HG03095 (cell line): Measurements from ENCODE around the gene RIN3.

ENCODE experiments used
- ATAC-seq: cut with Tn5 transposase; IDR thresholded peaks from one replicate; pipeline ENCODE4 v1.9.1; 2021; ENCODE audit warnings: moderate library complexity; ENCODE audit not compliant: unreplicated experiment

RIN3 gene

DNA sequence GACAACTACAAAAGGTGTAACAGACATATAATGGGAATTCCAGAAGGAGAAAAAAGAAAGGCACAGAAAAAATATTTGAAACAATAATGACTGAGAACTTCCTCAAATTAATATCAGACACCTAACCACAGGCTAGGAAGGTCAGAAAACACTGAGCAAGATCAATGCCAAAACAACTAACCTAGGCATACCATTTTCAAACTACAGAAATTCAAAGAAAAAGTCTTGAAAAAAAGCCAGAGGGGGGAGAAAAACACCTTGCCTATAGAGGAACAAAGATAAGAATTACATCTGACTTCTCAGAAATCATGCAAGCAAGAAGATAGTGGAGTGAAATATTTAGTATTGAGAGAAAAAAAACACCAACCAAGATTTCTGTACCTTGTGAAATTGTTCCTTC lies 77.8 kb downstream of the RIN3 start:
- ATAC-seq, result no peak

DNA sequence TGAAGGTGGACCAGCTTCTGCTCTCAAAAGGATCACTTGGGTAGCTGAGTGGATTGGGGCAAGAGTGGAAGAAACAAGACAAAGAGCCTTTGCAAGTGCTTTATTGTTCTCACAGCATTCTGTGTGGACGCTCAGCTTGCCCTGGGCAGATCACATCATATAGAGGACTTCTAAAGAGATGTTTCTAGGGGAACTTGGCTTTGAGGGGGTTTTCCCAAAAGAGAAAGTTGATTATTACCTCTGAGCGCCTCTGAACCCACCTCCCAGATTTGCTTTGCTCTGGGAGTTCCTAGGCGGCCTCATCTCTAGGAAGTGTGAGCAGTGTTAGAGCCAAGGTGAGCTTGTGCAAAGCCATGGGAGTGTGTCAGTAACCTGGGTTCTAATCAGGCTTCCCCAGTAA lies 81.7 kb downstream of the RIN3 start:
- no peak for ATAC-seq

DNA sequence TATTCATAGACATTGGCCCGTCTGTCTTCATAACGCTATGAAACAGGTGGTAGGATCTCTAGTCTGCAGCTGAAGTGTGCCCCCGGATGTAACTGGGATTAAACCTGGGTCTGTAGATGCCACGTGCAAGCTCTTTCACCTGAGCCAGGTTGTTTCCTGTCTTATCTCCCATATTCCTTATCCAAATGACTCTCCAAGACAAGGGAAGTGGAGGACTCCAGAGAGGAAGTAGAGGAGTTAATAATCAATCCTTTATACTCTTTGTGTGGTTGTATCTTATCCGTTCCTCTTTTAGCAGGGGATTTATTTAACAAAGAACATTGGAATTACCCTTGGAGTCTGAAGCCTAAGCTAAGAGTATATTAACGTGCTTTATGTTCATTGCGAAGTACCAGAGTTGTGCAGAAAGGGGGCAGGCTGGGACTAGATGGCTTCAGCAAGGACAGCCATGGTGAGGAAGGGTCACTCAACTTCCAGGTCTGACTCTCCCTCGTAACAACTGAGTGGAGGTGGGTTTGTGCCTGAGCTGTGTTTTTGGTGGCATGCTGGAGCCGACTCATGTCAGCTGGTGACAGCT lies 82.8 kb downstream of the RIN3 start:
- no peak for ATAC-seq

DNA sequence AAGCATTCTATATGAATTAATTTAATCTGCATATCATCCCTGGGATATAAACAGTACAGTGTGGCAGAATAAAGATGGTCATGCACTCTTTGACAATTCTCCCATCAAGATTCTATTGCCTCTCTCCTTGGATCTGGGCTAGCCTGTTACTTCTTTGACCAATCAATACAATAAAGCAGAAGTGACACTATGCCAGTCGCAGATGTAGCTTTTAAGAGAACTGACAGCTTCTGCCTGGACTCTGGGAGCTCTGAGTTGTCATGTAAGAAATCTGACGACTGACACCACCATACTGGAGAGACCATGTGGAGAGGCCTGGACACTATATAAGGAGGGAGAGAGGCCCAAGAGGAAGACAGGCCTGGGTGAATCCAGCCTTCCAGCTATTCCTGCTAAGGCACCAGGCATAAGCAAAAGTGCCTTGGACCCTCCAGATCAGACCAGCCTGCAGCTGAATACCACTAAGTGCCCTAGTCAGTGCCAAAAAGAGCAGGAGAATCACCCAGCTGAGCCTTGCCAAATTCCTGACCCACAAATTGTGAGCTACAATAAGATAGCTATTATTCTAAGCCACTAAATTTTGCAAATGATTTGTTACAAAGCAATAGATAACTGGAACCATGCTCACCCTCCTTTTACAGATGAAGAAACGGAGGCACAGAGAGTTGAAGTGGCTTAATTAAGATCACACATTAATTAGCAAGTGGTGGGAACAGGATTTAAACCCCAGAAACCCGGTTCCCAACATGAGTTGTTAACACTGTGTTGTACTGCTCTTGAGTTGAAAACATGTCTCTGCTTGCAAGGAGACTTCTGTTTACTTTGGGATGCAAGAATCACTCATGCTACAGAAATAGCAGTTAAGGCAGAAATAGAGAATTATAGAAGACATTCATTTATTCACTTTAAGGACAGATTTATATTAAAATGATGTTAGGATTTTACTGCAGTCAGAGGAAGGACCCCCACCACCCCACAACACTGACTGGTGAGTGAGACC lies 84.6 kb downstream of the RIN3 start:
- ATAC-seq, result no peak

DNA sequence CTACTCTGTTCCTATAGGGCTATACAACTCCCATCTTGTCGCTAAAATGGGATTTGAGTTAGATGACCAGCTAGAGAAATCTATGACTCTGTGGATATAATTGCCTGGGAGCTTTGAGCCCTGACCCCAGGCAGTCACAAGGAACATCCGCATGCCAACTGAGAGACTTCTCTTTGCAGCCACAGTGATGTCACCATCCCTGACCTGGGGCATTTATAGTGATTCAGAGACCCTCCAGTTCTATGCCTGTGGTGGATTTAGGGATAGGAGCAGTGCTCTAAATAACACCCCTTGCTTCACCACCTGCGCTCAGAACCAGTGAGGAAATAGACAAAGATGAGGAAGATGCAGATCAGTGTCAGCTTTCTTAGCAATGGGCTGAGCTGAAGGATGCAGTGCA lies 86.2 kb downstream of the RIN3 start:
- no peak for ATAC-seq

DNA sequence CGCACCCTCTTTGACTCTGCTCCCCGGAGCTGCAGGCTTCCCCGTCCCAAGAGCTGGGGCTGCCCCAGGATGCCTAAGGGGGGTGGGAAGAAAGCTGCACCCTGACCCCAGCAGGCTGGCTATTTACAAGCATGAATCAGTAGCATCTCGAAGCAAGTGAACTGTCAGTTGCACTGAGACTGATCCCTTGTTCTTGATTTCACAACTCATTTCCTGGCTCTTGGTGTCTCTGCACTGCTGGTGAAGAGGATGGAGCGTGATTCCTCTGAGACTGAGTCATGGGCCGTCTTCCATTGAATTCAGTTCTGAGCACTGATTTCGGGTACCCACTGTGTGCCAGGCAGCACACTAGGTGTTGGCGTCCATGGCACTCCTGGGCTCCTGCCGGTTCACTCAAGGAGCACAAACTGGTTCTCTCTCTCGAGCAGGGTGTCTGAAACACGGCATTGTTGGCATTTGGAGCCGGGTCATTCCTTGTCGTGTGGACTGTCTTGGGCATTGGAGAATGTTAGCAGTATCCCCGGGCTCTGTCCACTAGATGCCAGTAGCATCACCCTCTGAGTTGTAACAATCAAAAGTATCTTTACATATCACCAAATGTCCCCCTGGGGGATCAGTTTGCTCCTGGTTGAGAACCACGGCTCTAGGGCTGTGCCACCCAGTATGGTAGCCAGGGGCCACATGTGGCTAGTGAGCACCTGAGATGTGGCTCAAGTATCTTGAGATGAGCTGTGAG lies 86.9 kb downstream of the RIN3 start:
- ATAC-seq, result no peak

DNA sequence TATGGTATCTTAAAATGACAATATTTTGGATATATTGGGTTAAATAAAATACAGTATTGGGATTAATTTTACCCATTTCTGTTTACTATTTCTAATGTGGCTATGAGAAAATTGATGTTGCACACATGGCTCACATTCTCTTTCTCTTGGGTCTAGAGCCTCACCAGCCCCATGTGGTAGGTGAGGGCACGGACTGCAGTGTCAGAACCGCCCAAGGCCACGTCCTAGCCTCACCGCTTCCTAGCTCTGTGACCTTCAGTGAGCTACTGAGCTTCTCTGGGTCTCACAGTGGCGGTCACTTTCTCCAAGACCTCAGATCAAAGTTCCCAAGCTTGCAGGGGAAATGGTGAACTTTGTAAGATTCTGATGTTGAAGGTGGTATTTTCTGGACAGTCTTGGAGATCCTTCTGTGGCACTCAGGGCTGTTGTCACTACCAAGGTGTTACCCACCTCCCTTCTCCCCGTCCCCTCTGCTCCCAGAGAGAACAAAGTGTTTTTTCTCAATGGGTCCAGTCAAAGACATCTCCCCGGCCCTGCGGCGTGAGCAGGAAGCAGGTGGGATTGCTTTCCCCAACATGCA lies 87.6 kb downstream of the RIN3 start:
- ATAC-seq, result no peak

DNA sequence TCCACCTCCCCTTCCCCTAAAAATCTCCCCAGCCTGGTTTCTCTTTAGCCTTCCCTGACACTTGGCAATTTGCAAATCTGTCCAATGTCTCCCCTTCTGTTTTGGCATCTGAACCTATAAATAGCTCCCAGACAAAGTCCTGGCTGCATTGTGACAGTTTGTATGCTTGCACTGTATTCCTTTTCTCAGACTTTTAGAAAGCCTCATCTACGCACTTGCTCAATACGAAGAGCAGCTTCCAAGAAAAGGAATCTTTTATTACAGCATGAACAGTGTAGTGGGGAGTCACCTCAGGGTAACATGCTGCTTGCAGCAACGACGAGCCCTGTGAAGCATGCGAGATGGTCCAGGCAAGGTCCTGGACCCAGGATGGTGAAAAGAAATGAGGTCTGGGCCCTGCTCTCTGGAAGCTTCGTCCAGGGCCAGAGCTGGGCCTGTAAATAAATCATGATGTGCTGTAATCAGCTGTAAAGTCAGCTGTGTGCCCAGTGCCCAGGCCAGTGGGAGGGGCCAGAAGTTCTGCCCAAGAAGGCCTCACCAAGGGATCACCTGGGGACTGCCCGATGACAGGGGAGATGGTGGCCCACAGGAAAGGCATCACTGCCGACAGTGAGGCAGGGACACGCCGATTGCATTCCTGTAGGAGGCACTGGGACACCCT lies 88.3 kb downstream of the RIN3 start:
- no peak for ATAC-seq

DNA sequence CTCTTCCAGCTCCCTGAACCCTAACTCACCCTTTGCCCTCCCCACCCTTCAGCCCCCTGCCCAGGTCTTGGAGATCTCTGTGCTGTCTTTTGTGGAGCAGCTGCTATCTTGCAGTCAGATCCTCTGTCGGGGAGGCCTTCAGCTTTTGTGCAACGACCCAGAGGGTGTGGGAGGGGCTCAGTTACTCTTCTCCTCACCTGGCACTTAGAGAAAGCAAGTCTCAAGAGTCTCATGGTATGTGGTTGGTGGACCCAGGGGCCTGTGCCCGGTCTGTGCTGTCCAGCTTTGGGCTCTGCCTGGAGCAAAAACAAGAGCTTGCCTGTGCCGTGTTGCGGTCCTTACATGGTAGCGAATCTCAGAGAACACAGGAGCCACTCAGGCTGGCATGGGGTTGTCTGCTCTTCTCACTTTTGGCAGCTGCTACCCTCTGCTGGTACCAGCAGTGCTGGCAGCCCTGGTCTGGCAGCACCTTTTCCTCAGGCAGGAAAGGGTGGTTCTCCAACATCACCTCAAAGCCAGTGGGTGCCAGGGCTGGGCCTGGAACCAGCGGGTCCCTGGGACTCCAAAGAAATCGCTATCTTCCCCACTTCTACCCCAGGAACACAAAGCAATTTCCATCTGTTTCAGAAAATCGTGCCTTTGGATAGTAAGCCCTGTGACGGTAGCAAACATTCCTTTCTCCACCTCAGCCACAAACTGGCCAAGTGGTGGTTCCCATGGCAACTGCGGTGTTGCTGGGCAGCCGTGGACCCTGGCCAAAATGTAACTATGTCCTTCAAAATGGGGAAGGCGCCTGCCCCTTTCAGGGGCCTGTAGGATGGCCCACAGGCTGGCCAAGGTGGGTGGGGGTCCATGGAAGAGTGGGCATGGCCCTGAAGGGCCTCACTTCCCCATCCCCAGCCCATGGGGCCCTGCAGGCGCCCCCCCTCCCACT lies 90.0 kb downstream of the RIN3 start:
- no peak for ATAC-seq

DNA sequence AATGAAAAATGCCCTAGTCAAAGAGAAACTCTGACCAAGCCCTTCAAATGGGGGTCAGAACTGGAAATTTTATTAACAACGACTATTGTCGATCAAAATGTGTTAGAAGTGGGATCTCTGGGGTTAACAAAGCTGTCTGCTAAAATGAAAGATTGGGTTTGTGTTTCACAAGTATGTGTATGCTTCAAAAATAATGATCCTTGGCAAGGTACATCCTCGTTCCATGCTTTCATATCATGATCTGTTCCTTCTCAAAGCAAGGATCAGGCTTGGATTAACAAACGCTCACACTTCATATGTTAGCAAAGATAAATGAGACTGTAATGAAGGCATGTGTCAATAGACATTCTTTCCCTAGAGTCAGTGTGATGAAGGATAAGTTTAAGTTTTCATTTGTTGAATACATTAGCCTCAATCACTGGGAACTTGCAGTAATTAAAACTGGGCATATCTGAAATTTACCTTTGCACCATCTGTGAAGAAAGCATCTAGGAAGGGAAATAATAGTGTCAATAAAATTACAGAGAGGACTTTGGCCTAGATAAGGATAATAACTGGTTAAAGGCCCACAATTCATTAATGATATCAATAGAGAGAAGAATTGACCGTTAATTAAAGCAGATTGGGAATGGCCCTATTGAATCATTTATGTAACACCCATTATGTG lies 91.8 kb downstream of the RIN3 start:
- no peak for ATAC-seq

DNA sequence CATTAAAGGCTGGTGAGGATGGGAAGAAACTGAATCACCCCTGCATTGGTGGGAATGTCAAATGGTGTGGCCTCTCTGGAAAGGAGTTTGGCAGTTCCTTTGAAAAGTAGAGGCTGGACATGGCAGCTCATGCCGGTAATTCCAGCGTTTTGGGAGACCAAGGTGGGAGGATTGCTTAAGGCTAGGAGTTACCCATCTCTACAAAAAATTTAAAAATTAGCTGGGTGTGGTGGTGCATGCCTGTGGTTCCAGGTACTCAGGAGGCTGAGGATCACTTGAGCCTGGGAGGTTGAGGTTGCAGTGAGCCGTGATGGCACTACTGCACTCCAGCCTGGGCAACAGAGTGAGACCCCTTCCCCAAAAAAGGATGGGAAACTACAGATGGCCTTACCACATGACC lies 93.7 kb downstream of the RIN3 start:
- no peak for ATAC-seq

DNA sequence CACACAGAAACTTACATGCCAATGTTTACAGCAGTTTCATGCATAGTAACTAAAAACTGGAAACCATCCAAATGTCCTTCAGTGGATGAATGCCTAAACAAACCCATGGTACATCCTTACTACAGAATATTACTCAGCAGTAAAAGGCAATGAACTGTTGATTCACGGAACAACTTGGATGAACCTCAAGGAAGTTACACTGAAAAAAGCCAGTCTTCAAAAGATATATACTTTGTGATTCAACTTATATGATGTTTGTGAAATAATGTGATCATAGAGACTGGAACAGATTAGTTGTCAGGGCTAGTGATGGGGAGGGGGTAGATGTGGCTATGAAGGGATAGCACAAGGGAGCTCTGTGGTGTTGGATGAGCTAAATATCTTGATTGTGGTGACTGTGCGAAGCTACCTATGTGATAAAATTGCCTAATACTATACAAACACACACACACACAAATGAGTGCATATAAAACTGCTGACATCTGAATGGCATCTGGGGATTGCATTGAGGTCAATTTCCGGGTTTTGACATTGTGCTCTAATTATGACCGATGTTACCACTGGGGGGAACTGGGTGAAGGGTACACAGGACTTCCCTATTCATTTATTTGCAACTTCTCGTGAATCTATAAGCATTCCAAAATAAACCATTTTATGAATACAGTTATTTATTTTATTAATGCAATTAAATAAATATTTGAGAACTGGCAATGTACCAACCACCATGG lies 94.3 kb downstream of the RIN3 start:
- ATAC-seq, result no peak

DNA sequence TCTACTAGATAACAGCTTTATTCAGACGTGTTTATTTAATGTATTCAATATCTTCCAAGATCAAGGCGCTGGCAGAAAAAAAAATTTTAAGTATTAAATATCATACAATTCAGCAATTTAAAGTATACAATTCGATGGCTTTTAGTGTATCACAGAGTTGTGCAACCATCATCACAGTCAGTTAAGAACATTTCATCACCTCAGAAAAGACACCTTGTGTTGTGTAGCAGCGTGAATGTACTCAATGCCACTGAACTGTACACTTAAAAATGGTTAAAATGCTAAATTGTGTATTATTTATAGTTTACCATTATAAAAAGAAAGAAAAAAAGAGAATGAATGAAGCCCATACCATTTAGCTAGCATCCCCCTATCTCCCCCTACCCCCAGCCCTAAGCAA lies 96.4 kb downstream of the RIN3 start:
- no peak for ATAC-seq

DNA sequence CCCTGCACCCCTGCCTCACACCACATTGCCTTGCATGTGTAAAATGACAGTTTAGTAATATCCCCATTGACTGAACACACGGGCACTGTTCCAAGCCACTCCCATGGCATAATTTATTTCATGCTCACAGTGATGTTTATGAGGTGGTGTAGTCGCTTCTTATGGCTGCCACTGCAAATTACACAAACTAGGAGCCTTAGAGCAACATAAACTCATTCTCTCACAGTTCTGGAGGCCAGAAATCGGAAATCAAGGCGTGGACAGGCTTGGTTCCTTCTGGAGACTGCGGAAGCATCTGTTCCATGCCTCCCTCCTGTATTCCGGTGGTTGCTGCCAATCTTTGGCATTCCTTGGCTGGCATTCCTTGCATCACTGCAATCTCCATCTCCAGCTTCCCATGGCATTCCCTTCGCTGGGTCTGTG lies 97.3 kb downstream of the RIN3 start:
- ATAC-seq, result no peak

DNA sequence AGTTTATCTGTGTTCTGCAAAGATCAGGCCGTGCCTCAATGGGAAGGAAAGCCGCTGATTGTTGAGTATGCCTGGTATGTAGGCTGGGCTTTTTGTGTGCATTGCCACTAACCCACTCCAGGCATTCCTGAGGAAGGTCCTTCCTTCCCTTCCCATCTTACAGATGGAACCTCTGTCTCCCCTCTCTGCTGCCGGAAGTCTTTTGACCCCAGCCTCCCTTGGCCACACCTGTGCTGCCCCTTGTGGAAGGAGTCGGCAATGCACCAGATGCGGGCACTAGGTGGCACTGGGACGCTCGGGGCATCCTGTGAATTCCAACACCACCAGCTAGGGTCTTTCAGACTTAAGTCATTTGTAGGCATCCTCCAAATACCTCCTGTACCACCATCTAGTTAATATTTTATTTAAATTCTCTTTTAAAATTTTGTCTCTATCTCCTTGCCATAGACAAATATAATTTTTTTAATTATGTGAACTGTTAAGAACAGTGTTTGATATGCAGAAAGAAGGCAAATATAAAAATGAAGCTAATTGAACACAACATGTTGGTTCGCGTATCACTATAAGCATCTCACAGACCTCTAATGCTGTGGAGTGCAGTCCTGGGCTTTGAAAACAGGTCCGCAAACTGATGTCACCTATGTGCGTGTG lies 99.6 kb downstream of the RIN3 start:
- ATAC-seq, result no peak

DNA sequence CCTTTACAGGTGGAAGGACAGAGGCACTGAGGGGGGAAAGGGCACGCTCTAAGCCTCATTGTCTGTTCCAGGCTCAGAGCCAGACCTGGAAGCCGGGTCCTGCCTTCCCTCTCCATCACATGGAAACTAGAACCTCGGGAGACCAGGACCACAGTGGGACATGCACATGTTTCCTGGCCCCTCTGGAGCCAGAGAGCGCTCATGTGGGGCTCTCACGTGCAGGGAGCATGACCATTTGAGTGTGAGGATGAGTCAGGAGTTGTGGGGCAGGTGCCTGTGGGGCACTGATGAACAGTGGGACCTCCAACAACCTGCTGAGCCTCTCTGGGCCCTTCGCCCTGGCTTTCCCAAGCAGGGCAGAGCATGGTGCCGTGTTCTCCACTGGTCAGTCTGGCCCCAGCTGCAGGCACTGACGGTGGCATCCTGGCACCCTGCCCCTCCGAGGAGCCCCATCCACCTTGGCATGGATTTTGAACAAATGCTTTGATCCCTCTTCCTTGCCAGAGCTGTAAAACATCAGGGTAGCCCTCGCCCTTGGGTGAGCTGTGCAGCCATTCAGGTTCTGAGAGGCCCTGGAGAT lies 100.2 kb downstream of the RIN3 start:
- no peak for ATAC-seq

DNA sequence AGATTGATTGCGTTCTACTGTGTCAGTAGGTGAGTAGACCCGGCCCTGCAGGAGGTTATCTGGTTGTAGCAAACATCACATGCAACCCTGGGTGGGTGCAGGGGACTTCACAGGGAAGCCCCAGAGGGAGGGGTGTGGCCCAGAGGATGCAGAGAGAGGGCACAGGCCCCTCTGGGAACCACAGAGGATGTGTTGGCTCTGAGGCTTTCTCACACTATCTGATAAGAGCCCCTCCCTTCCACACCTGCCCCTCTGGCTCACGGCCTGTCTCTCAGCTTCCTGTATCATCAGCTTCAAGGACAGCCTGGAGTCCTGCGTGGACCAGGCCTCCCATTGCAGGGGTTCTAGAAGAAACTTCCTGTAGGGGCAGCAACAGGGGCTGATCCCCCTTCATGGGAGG lies 101.9 kb downstream of the RIN3 start:
- ATAC-seq, result peak; percentile 80

DNA sequence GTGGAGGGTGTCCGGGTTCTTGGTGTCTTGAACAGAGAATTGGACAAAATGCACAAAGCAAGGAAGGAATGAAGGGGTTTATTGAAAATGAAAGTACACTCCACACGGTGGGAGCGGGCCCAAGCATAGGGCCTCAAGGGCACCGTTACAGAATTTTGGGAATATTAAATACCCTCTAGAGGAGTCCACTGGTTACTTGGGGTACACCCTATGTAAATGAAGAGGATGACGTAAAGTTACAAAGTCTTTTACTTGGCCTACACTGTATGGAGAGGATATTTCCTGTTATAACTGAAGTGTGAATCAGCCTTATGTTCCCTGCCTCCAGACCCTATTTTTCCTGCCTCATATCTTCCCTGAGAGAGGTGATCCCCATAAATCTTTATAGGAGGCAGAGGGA lies 102.6 kb downstream of the RIN3 start:
- ATAC-seq, result no peak
